ENCODE results near the gene DNM3. TPM values are rescaled to one million over a fixed set of nuclear protein-coding genes. Genes with fewer than 3 reads are reported as not detected.

The DNM3 gene
- total RNA-seq, 1 donor from 2014 or later = 15.4 TPM

DNA sequence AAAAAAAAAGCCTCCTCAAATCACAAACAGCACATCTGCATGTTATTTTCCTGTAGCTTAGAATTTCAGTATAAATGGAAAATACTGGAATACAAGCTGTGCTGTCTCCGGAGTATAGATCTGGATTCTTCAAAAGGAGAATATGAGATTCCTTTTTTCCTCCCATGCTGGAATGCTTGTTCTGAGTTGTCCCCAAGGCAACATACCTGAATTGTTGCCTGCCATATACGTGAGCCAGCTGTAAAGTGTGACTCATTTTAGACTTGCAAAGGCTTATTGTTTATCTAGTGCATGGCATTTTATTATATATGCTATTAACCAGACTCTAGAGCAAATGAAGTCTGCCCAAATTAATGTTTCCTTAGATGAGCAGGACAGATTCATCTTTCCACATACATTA lies 484.2 kb downstream of the DNM3 start:
- TF ChIP-seq CTCF (IDR thresholded peaks at IDR 0.05) = no peak
- Histone ChIP-seq H3K36me3 (no peaks in the 10 kb centered on the region), H3K27ac (no peak overlapping the region), H3K4me1 (peaks cover 10% of the 10 kb centered on the region), H3K27me3 (no peaks in the 10 kb centered on the region), H3K9me3 (no peaks in the 10 kb centered on the region), H3K4me3 (no peak overlapping the region)
- ATAC-seq (no peak), DNase-seq (no peak)
- intact Hi-C loops (cut with DNase I) = no loop called here

GRCh38 chr1:172326136-172326535 lies 484.8 kb downstream of the DNM3 start:
- Histone ChIP-seq H3K36me3 (no peaks in the 10 kb centered on the region), H3K4me3 (no peak overlapping the region), H3K4me1 (peaks cover 10% of the 10 kb centered on the region), H3K27ac (no peak overlapping the region), H3K9me3 (no peaks in the 10 kb centered on the region), H3K27me3 (no peaks in the 10 kb centered on the region)
- no peak for ATAC-seq
- DNase-seq = no peak
- intact Hi-C loops (cut with DNase I) = no loop called here
- TF ChIP-seq CTCF (IDR thresholded peaks at IDR 0.05) = no peak

DNA sequence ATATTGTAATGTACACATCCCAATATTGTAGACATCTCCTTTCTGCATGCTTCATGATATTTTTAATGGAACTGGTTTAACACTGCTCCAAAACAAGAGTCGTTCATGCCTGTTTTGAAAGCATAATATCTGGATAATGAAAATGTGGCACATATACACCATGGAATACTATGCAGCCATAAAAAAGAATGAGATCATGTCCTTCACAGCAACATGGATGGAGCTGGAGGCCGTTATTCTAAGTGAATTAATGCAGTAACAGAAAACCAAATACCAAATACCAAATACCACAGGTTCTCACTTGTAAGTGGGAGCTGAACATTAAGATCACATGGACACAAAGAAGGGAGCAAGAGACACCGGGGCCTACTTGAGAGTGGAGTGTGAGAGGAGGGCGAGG lies 487.0 kb downstream of the DNM3 start:
- no peak for DNase-seq
- TF ChIP-seq CTCF (IDR thresholded peaks at IDR 0.05) = no peak
- ATAC-seq = no peak
- Histone ChIP-seq H3K36me3 (no peaks in the 10 kb centered on the region), H3K9me3 (no peaks in the 10 kb centered on the region), H3K27ac (no peak overlapping the region), H3K27me3 (no peaks in the 10 kb centered on the region), H3K4me1 (no peaks in the 10 kb centered on the region), H3K4me3 (no peak overlapping the region)
- intact Hi-C loops (cut with DNase I) = no loop called here

DNA sequence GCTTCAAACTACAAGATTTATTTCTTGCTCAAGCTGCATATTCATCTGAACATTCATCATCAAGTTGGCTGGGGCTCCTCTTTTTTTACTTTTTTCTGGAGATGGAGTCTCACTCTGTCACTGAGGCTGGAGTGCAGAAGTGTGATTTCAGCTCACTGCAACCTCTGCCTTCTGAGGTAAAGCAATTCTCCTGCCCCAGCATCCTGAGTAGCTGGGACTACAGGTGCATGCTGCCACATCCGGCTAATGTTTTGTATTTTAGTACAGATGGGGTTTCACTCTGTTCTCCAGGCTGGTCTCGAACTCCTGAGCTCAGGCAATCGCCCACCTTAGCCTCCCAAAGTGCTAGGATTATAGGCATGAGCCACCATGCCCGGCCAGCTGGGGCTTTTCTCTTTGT lies 490.9 kb downstream of the DNM3 start:
- ATAC-seq (no peak), DNase-seq (no peak)
- Histone ChIP-seq H3K4me3 (no peak overlapping the region), H3K27me3 (no peaks in the 10 kb centered on the region), H3K27ac (no peak overlapping the region), H3K9me3 (no peaks in the 10 kb centered on the region), H3K36me3 (no peaks in the 10 kb centered on the region), H3K4me1 (no peaks in the 10 kb centered on the region)
- intact Hi-C loops (cut with DNase I) = no loop called here
- no peak for TF ChIP-seq CTCF (IDR thresholded peaks at IDR 0.05)

DNA sequence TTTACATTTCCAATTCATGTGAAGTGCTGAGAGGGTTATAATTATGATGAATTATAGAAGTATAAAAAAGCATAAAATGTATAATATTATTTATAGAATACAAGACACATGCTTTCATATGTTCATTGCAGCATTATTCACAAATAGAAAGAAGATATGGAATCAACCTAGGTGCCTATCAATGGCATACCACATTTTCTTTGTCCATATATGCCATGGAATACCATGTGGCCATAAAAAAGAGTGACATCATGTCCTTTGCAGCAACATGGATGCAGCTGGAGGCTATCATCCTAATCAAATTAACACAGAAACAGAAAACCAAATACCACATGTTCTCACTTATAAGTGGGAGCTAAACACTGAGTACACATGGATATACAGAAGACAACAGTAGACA lies 494.1 kb downstream of the DNM3 start:
- TF ChIP-seq CTCF (IDR thresholded peaks at IDR 0.05) = no peak
- Histone ChIP-seq H3K27ac (no peak overlapping the region), H3K36me3 (no peaks in the 10 kb centered on the region), H3K27me3 (no peaks in the 10 kb centered on the region), H3K9me3 (no peaks in the 10 kb centered on the region), H3K4me1 (no peaks in the 10 kb centered on the region), H3K4me3 (no peak overlapping the region)
- no peak for ATAC-seq
- DNase-seq = no peak
- intact Hi-C loops (cut with DNase I) = no loop called here

- H3K9me3 ChIP-seq = no peaks in the 10 kb centered on the region
- no peaks in the 10 kb centered on the region for H3K36me3 ChIP-seq
- H3K27me3 ChIP-seq = no peaks in the 10 kb centered on the region
- no peaks in the 10 kb centered on the region for H3K4me1 ChIP-seq
- H3K4me3 ChIP-seq = no peak overlapping the region
- TF ChIP-seq CTCF (IDR thresholded peaks at IDR 0.05) = no peak
- H3K27ac ChIP-seq = no peak overlapping the region
- DNase-seq (no peak), ATAC-seq (no peak)
- intact Hi-C loops (cut with DNase I) = no loop called here
Observed at GRCh38 chr1:172338295-172338735, 497.0 kb downstream of the DNM3 start.

All from upper lobe of right lung (tissue), 1 donor.